ENCODE data around the gene KCNJ12. TPM values are rescaled to one million over a fixed set of nuclear protein-coding genes. Genes with fewer than 3 reads are reported as not detected.
A peak's percentile ranks its signal among the peaks of the same experiment; 100 is the strongest.
"Not testable (repeated sequence)": the region's sequence is repeated elsewhere in the genome, so short reads cannot be mapped to it uniquely, and the experiment has no call there.

The KCNJ12 gene
- 1 to 10 TPM in 6 of 8 experiments, under 1 TPM in 2; 0.35 to 6.3 (median 2.7) TPM for total RNA-seq

GRCh38 chr17:21376081-21376758 is at the start of gene KCNJ12:
KCNJ12 (plus strand) TSS chr17:21376357; CDS start chr17:21415343, 38,986 bp downstream.
- Histone ChIP-seq H3K27ac (no peak within 1 kb of the TSS), H3K4me1 (replicated peaks in 1 of 2) (peaks cover 23 to 35% of the 10 kb centered on the region in 2 donors), H3K4me3 (peak within 1 kb of the TSS; percentile 33 to 42 (median 38))
- 24 to 36% methylated on average over 5 of the region's 82 CpGs; no CpG with 5 or more reads in 8 of the 10 experiments for WGBS, 10 experiments
- ATAC-seq (replicated peaks in 6 of 8): peak; percentile 45 to 88 (median 82)
- in situ Hi-C loops (cut with MboI; ENCODE audit: low pct_unique_long_range_greater_than_20kb in 2 of 9, low sequenced_read_pairs in 9 of 9, unreplicated experiment in 9 of 9): no loop called here

- H3K4me3 ChIP-seq; H3K27ac ChIP-seq; ATAC-seq (replicated peaks in 6 of 8); H3K4me1 ChIP-seq (replicated peaks in 1 of 2); in situ Hi-C loops (cut with MboI; ENCODE audit: low pct_unique_long_range_greater_than_20kb in 2 of 9, low sequenced_read_pairs in 9 of 9, unreplicated experiment in 9 of 9): not testable (repeated sequence)
- WGBS, 10 experiments: 29 to 86% (median 72%) methylated on average over 1 of the region's 1 CpG; no CpG with 5 or more reads in 2 of the 10 experiments
These were observed 48.2 kb upstream of the KCNJ12 start for GRCh38 chr17:21327921-21328320.

GRCh38 chr17:21328778-21329177 is 47.4 kb upstream of the KCNJ12 start:
- WGBS, 10 experiments: 0 to 83% (median 46%) methylated on average over 1 to 2 of the region's 2 CpGs; no CpG with 5 or more reads in 2 of the 10 experiments
- ATAC-seq (replicated peaks in 6 of 8); H3K27ac ChIP-seq; H3K4me1 ChIP-seq (replicated peaks in 1 of 2); H3K4me3 ChIP-seq; in situ Hi-C loops (cut with MboI; ENCODE audit: low pct_unique_long_range_greater_than_20kb in 2 of 9, low sequenced_read_pairs in 9 of 9, unreplicated experiment in 9 of 9): not testable (repeated sequence)

GRCh38 chr17:21330436-21331160 is 45.6 kb upstream of the KCNJ12 start:
- in situ Hi-C loops (cut with MboI; ENCODE audit: low pct_unique_long_range_greater_than_20kb in 2 of 9, low sequenced_read_pairs in 9 of 9, unreplicated experiment in 9 of 9): no loop called here
- Histone ChIP-seq H3K4me3 (no peak overlapping the region), H3K4me1 (replicated peaks in 1 of 2) (no peaks in the 10 kb centered on the region), H3K27ac (no peak overlapping the region)
- no peak for ATAC-seq (replicated peaks in 6 of 8)
- 29 to 95% (median 73%) methylated on average over 2 to 9 of the region's 9 CpGs for WGBS, 10 experiments

- H3K4me3 ChIP-seq; H3K4me1 ChIP-seq (replicated peaks in 1 of 2); in situ Hi-C loops (cut with MboI; ENCODE audit: low pct_unique_long_range_greater_than_20kb in 2 of 9, low sequenced_read_pairs in 9 of 9, unreplicated experiment in 9 of 9); H3K27ac ChIP-seq: not testable (repeated sequence)
- ATAC-seq (replicated peaks in 6 of 8): peak in 3 of 8 experiments; percentile 17 to 22 (median 22)
- 20 to 100% (median 80%) methylated on average over 1 of the region's 4 CpGs; no CpG with 5 or more reads in 5 of the 10 experiments for whole genome bisulfite sequencing, 10 experiments
These were observed 39.4 kb upstream of the KCNJ12 start for GRCh38 chr17:21336541-21337294.

GRCh38 chr17:21337981-21338625 is 38.1 kb upstream of the KCNJ12 start:
- 57 to 75% (median 68%) methylated on average over 1 to 4 of the region's 8 CpGs; no CpG with 5 or more reads in 6 of the 10 experiments for WGBS, 10 experiments
- H3K4me1 ChIP-seq (replicated peaks in 1 of 2); H3K27ac ChIP-seq; ATAC-seq (replicated peaks in 6 of 8); H3K4me3 ChIP-seq; in situ Hi-C loops (cut with MboI; ENCODE audit: low pct_unique_long_range_greater_than_20kb in 2 of 9, low sequenced_read_pairs in 9 of 9, unreplicated experiment in 9 of 9): not testable (repeated sequence)

GRCh38 chr17:21339011-21339410 is 37.1 kb upstream of the KCNJ12 start:
- WGBS, 10 experiments: 37 to 72% (median 60%) methylated on average over 2 to 4 of the region's 7 CpGs; no CpG with 5 or more reads in 5 of the 10 experiments
- in situ Hi-C loops (cut with MboI; ENCODE audit: low pct_unique_long_range_greater_than_20kb in 2 of 9, low sequenced_read_pairs in 9 of 9, unreplicated experiment in 9 of 9): no loop called here
- Histone ChIP-seq H3K4me3 (no peak overlapping the region), H3K27ac (no peak overlapping the region), H3K4me1 (replicated peaks in 1 of 2) (peaks cover 0 to 2% of the 10 kb centered on the region in 2 donors)
- ATAC-seq (replicated peaks in 6 of 8): peak in 3 of 8 experiments; percentile 40 to 62 (median 42)

GRCh38 chr17:21339571-21339970 is 36.6 kb upstream of the KCNJ12 start:
- in situ Hi-C loops (cut with MboI; ENCODE audit: low pct_unique_long_range_greater_than_20kb in 2 of 9, low sequenced_read_pairs in 9 of 9, unreplicated experiment in 9 of 9); ATAC-seq (replicated peaks in 6 of 8): not testable (repeated sequence)
- WGBS, 10 experiments: 42 to 93% (median 89%) methylated on average over 2 to 7 of the region's 11 CpGs; no CpG with 5 or more reads in 5 of the 10 experiments

GRCh38 chr17:21340407-21340806 is 35.8 kb upstream of the KCNJ12 start:
- peak in 4 of 8 experiments; percentile 41 to 73 (median 62) for ATAC-seq (replicated peaks in 6 of 8)
- H3K4me3 ChIP-seq; in situ Hi-C loops (cut with MboI; ENCODE audit: low pct_unique_long_range_greater_than_20kb in 2 of 9, low sequenced_read_pairs in 9 of 9, unreplicated experiment in 9 of 9); H3K27ac ChIP-seq; H3K4me1 ChIP-seq (replicated peaks in 1 of 2): not testable (repeated sequence)
- 0 to 100% (median 80%) methylated on average over 1 to 4 of the region's 6 CpGs; no CpG with 5 or more reads in 3 of the 10 experiments for WGBS, 10 experiments

More at GRCh38 chr17:21339571-21339970, 36.6 kb upstream of the KCNJ12 start:
- H3K4me1 ChIP-seq (replicated peaks in 1 of 2); H3K4me3 ChIP-seq; H3K27ac ChIP-seq: not testable (repeated sequence)

- ATAC-seq (replicated peaks in 6 of 8); H3K4me1 ChIP-seq (replicated peaks in 1 of 2); H3K27ac ChIP-seq; H3K4me3 ChIP-seq; in situ Hi-C loops (cut with MboI; ENCODE audit: low pct_unique_long_range_greater_than_20kb in 2 of 9, low sequenced_read_pairs in 9 of 9, unreplicated experiment in 9 of 9): not testable (repeated sequence)
- 100% methylated on average over 1 of the region's 4 CpGs; no CpG with 5 or more reads in 9 of the 10 experiments for WGBS, 10 experiments
These were observed 34.9 kb upstream of the KCNJ12 start for GRCh38 chr17:21341279-21341678.

- in situ Hi-C loops (cut with MboI; ENCODE audit: low pct_unique_long_range_greater_than_20kb in 2 of 9, low sequenced_read_pairs in 9 of 9, unreplicated experiment in 9 of 9); ATAC-seq (replicated peaks in 6 of 8); H3K27ac ChIP-seq; H3K4me3 ChIP-seq; H3K4me1 ChIP-seq (replicated peaks in 1 of 2): not testable (repeated sequence)
- 30 to 100% (median 72%) methylated on average over 1 to 4 of the region's 8 CpGs; no CpG with 5 or more reads in 6 of the 10 experiments for WGBS, 10 experiments
These were observed 34.1 kb upstream of the KCNJ12 start for GRCh38 chr17:21341925-21342540.

All from motor neuron (in vitro differentiated cells).